Occipital lobe (tissue), 2 donors: ENCODE measurements around the gene UXT. TPM values are rescaled to one million over a fixed set of nuclear protein-coding genes. Genes with fewer than 3 reads are reported as not detected.
"Not testable (repeated sequence)": the region's sequence is repeated elsewhere in the genome, so short reads cannot be mapped to it uniquely, and the experiment has no call there.

Experiments
- DNase-seq: peaks from one replicate; lab custom pipeline; 2025; lab: John Stamatoyannopoulos, UW
- total RNA-seq: library from RNA; depleted of rRNA; stranded (reverse); fragments of >200 nt; gene quantifications from one replicate; pipeline ENCODE4 v1.2.3, GENCODE V29; 2014

The UXT gene
- total RNA-seq, 1 donor from 2014 or later: 66.1 TPM

- DNase-seq: no peak
These were observed 40.0 kb downstream of the UXT start for GRCh38 chrX:47618923-47619485.

- DNase-seq: no peak
These were observed 44.4 kb downstream of the UXT start for GRCh38 chrX:47614618-47615017.

GRCh38 chrX:47613082-47613481 is 45.9 kb downstream of the UXT start:
- DNase-seq: peak; percentile 27

- no peak for DNase-seq
These were observed 46.6 kb downstream of the UXT start for GRCh38 chrX:47612418-47612817.

- no peak for DNase-seq
These were observed 47.1 kb downstream of the UXT start for GRCh38 chrX:47611926-47612325.

GRCh38 chrX:47611489-47611888 is 47.5 kb downstream of the UXT start:
- no peak for DNase-seq

- DNase-seq: no peak
These were observed 48.5 kb downstream of the UXT start for GRCh38 chrX:47610511-47610910.

- DNase-seq: peak; percentile 8
These were observed 50.7 kb downstream of the UXT start for GRCh38 chrX:47608130-47608810.

GRCh38 chrX:47607091-47607490 is 51.9 kb downstream of the UXT start:
- no peak for DNase-seq

- no peak for DNase-seq
These were observed 54.0 kb downstream of the UXT start for GRCh38 chrX:47605024-47605423.

- not testable (repeated sequence) for DNase-seq
These were observed 55.9 kb downstream of the UXT start for GRCh38 chrX:47603125-47603524.

Other genes starting within 250 kb of the UXT start
- 9.2 TPM for gene ZNF41, start 176.0 kb downstream of the UXT start, total RNA-seq
- gene ARAF, start 98.0 kb downstream of the UXT start, total RNA-seq: 7.3 TPM
- 3.9 TPM for gene TIMP1, start 76.7 kb downstream of the UXT start, total RNA-seq
- 17.5 TPM for gene SYN1, start 39.3 kb downstream of the UXT start, total RNA-seq
- 0.62 TPM for gene CFP, start 29.2 kb downstream of the UXT start, total RNA-seq
- gene ELK1, start 8.6 kb downstream of the UXT start, total RNA-seq: 14.8 TPM
- gene ZNF81, start 177.7 kb upstream of the UXT start, total RNA-seq: 13.7 TPM